ENCODE data around the gene MCRS1.
A peak's percentile ranks its signal among the peaks of the same experiment; 100 is the strongest.
"Not testable (repeated sequence)": the region's sequence is repeated elsewhere in the genome, so short reads cannot be mapped to it uniquely, and the experiment has no call there.

MCRS1 gene

GRCh38 chr12:49540229-49541139 is 27.5 kb downstream of the MCRS1 start:
- no peak for DNase-seq

- DNase-seq: no peak
Observed at GRCh38 chr12:49539406-49540228, 28.3 kb downstream of the MCRS1 start.

GRCh38 chr12:49538510-49539403 is 29.2 kb downstream of the MCRS1 start, which contains the start of gene KCNH3:
KCNH3 (plus strand) TSS chr12:49539030; CDS start chr12:49539417, 387 bp downstream.
- DNase-seq: peak; percentile 76

- DNase-seq: peak; percentile 65
Observed at GRCh38 chr12:49537752-49538509, 30.0 kb downstream of the MCRS1 start.

GRCh38 chr12:49537231-49537751 is 30.7 kb downstream of the MCRS1 start:
- DNase-seq: no peak

GRCh38 chr12:49536526-49537071 is 31.3 kb downstream of the MCRS1 start:
- no peak for DNase-seq

GRCh38 chr12:49535921-49536525 is 31.9 kb downstream of the MCRS1 start:
- DNase-seq: no peak

- DNase-seq: no peak
Observed at GRCh38 chr12:49534731-49535278, 33.1 kb downstream of the MCRS1 start.

GRCh38 chr12:49534122-49534521 is 33.8 kb downstream of the MCRS1 start:
- DNase-seq: not testable (repeated sequence)

GRCh38 chr12:49533331-49533730 is 34.6 kb downstream of the MCRS1 start:
- DNase-seq: no peak

GRCh38 chr12:49531745-49532144 is 36.2 kb downstream of the MCRS1 start:
- DNase-seq: no peak

- no peak for DNase-seq
Observed at GRCh38 chr12:49529414-49529813, 38.5 kb downstream of the MCRS1 start.

GRCh38 chr12:49527361-49528130 is 40.4 kb downstream of the MCRS1 start:
- no peak for DNase-seq

- DNase-seq: no peak
Observed at GRCh38 chr12:49525942-49526341, 42.0 kb downstream of the MCRS1 start.

GRCh38 chr12:49524660-49525324 is 43.1 kb downstream of the MCRS1 start:
- no peak for DNase-seq

- DNase-seq: no peak
Observed at GRCh38 chr12:49521389-49521788, 46.6 kb downstream of the MCRS1 start.

- DNase-seq: no peak
Observed at GRCh38 chr12:49519574-49519936, 48.4 kb downstream of the MCRS1 start.

- DNase-seq: no peak
Observed at GRCh38 chr12:49518914-49519573, 48.9 kb downstream of the MCRS1 start.

GRCh38 chr12:49515266-49515665 is 52.7 kb downstream of the MCRS1 start:
- no peak for DNase-seq

Measured in retina (tissue), 1 donor.